ENCODE measurements around the gene SERP2. TPM values are rescaled to one million over a fixed set of nuclear protein-coding genes. Genes with fewer than 3 reads are reported as not detected.
"Not testable (repeated sequence)": the region's sequence is repeated elsewhere in the genome, so short reads cannot be mapped to it uniquely, and the experiment has no call there.

SERP2 gene
- total RNA-seq = 1 to 10 TPM in 3 of 4 donors, under 1 TPM in 1; 0.76 to 3.7 (median 1.7) TPM

- no peak for DNase-seq
- H3K27me3 ChIP-seq = peaks cover 0 to 11% (median 0%) of the 10 kb centered on the region in 3 donors
These were observed at the start of gene SERP2 for GRCh38 chr13:44373601-44374347. TSS of gene SERP2 (plus strand) at chr13:44373824. CDS start at chr13:44374026, 202 bp downstream.

GRCh38 chr13:44326961-44327360, 46.7 kb upstream of the SERP2 start:
- Histone ChIP-seq H3K4me3 (no peak overlapping the region), H3K4me1 (peaks cover 5 to 6% of the 10 kb centered on the region in 2 donors), H3K27ac (no peak overlapping the region), H3K27me3 (no peaks in the 10 kb centered on the region), H3K36me3 (no peaks in the 10 kb centered on the region), H3K9me3 (no peaks in the 10 kb centered on the region)
- ATAC-seq (no peak), DNase-seq (no peak)
- TF ChIP-seq POLR2A (IDR thresholded peaks at IDR 0.05) (no peak), CTCF (IDR thresholded peaks at IDR 0.05 in 4 of 5, conservative IDR thresholded peaks at IDR 0.05 in 1 of 5) (no peak)
- intact Hi-C loops (cut with DNase I; ENCODE audit: low total_unique reads) = no loop called here
- in situ Hi-C loops (cut with MboI; ENCODE audit: low sequenced_read_pairs in 4 of 4) = no loop called here

More at GRCh38 chr13:44373601-44374347, at the start of gene SERP2:
- H3K36me3 ChIP-seq = no peaks in the 10 kb centered on the region
- TF ChIP-seq CTCF (IDR thresholded peaks at IDR 0.05 in 4 of 5, conservative IDR thresholded peaks at IDR 0.05 in 1 of 5) (no peak), POLR2A (IDR thresholded peaks at IDR 0.05) (no peak)
- peaks cover 5 to 7% of the 10 kb centered on the region in 2 donors for H3K4me1 ChIP-seq
- H3K9me3 ChIP-seq = no peaks in the 10 kb centered on the region
- peak within 1 kb of the TSS; percentile 60 to 87 (median 64) for H3K4me3 ChIP-seq
- ATAC-seq = peak; percentile 46
- H3K27ac ChIP-seq = no peak within 1 kb of the TSS
- intact Hi-C loops (cut with DNase I; ENCODE audit: low total_unique reads) (no loop called here), in situ Hi-C loops (cut with MboI; ENCODE audit: low sequenced_read_pairs in 4 of 4) (no loop called here)

GRCh38 chr13:44329041-44329440, 44.6 kb upstream of the SERP2 start:
- intact Hi-C loops (cut with DNase I; ENCODE audit: low total_unique reads); H3K4me3 ChIP-seq; in situ Hi-C loops (cut with MboI; ENCODE audit: low sequenced_read_pairs in 4 of 4); H3K27me3 ChIP-seq; H3K27ac ChIP-seq; H3K9me3 ChIP-seq; H3K36me3 ChIP-seq; ATAC-seq; DNase-seq: not testable (repeated sequence)
- peaks cover 7 to 11% of the 10 kb centered on the region in 2 donors for H3K4me1 ChIP-seq

DNA sequence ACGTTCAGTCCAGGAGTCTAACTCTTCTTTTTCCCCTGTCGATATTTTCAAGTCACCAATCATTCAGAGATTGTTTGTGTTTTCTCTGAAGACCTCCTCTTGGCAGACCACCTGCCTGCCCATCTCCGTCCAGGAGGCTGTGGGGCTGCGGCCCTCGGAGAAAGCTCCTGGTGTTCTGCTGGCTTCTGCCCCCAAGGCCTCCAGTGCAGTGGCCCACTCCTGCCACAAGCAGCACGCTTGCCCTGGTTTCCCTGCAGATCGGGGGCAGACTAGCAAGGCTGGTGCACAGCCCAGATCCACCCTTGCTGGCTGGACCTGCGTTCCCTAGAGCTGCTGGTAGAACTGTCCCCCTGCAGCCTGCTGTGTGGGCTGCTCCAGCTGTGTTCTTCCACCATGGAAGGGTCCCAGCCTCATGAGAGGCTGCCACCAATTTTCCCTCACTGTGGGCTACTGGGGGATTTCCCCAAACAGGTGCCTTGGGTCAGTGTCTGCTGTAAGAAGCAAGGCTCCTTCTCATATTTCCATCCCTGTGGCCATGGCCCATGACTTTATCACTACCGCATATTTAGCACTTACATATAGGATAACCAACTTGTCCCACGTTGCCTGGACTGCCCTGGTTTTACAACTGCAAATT, 43.6 kb upstream of the SERP2 start:
- H3K4me1 ChIP-seq = peaks cover 7 to 11% of the 10 kb centered on the region in 2 donors
- intact Hi-C loops (cut with DNase I; ENCODE audit: low total_unique reads) (loop anchor here (5.0 kb wide), 1 partner anchor 52 kb away; no protein-coding TSS in a partner anchor), in situ Hi-C loops (cut with MboI; ENCODE audit: low sequenced_read_pairs in 4 of 4) (no loop called here)
- DNase-seq = no peak
- H3K4me3 ChIP-seq = no peak overlapping the region
- ATAC-seq = no peak
- H3K27ac ChIP-seq = no peak overlapping the region
- TF ChIP-seq CTCF (IDR thresholded peaks at IDR 0.05 in 4 of 5, conservative IDR thresholded peaks at IDR 0.05 in 1 of 5) = no peak
- no peaks in the 10 kb centered on the region for H3K36me3 ChIP-seq
- H3K27me3 ChIP-seq = no peaks in the 10 kb centered on the region
- H3K9me3 ChIP-seq = no peaks in the 10 kb centered on the region

DNA sequence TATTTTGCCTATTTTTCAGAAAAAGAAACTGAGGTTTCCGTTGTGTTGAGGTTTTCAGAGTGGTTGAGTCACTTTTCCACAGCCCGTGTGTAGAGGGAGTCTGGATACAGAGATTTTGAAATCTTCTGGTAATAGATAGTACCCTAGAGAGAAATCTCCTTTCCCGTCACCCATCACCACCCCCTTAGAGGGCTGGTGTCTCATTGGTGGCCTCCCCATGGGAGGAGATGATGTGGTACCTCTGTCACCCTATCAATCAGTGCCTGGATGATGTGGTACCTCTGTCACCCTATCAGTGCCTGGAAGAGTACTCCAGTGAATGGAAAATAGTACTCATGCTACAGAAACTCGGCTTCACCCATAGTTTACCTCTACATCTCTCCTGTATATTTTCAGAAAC, 42.2 kb upstream of the SERP2 start:
- TF ChIP-seq CTCF (IDR thresholded peaks at IDR 0.05 in 4 of 5, conservative IDR thresholded peaks at IDR 0.05 in 1 of 5) (no peak), POLR2A (IDR thresholded peaks at IDR 0.05) (no peak)
- DNase-seq = no peak
- H3K27ac ChIP-seq = peak overlapping the region; percentile 32 to 51 (median 44)
- no peaks in the 10 kb centered on the region for H3K36me3 ChIP-seq
- no peaks in the 10 kb centered on the region for H3K9me3 ChIP-seq
- intact Hi-C loops (cut with DNase I; ENCODE audit: low total_unique reads) (loop anchor here (5.0 kb wide), 1 partner anchor 51 kb away; no protein-coding TSS in a partner anchor), in situ Hi-C loops (cut with MboI; ENCODE audit: low sequenced_read_pairs in 4 of 4) (no loop called here)
- peaks cover 7 to 11% of the 10 kb centered on the region in 2 donors for H3K4me1 ChIP-seq
- no peak overlapping the region for H3K4me3 ChIP-seq
- no peaks in the 10 kb centered on the region for H3K27me3 ChIP-seq
- ATAC-seq = peak in 1 of 2 donors; percentile 28

All from gastrocnemius medialis (tissue), 4 donors.